Measurements from ENCODE around the gene UPK2.
A peak's percentile ranks its signal among the peaks of the same experiment; 100 is the strongest.

UPK2 gene

DNA sequence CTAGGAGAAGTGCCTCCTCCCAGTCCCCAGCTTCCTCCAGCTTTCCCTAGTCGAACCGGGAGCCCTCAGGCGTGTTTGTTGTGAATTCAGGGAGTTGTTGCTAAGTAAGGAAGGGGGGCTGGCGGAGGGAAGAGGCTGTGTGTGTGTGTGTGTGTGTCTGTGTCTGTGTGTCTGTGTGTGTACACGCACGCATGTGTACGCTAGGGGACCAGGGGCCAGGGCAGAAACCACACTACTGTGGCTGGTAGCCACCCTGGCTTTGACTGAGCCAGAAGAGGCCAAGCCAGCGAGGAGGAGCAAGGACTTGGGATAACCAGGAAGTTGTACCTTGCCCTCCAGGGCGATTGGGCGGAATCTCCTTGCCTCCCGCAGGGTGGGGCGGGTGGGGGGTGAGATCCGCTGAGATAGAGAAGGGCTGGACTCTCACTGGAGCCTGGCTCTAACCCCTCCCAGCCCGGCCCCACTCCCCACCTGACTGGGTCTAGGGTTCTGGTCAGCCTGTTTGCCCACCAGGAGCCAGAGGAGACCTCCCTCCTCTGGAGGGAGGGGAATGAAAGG is 37.9 kb upstream of the UPK2 start:
- DNase-seq: peak; percentile 75

DNA sequence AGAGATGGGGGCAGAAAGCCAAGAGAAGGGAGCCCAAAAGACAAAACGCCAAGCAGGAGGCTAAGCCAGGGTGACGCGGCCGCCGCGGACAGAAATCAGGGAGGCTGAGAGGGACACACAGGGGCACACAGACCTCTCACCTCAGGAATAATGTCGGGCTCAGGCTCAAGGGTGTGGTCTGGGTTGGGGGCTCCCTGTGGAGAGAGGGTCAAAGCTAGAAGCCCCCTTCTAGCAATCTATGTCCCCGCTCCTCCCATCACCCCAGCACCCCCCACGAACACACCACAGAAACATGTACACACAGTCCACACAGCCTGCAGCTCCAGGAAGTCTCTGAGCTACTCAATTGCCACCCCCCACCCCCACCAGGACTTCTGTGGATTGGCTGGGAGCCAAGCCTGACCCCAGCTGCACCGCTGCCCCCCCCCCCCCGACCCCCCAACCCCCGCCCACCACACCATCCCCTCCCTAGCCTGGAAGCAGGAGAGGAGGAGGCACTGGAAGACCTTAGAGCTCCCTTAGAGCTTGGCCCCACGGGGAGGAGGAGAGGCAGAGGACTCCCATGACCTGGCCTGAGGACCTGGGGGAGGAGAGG is 37.3 kb upstream of the UPK2 start:
- DNase-seq: peak; percentile 51

DNA sequence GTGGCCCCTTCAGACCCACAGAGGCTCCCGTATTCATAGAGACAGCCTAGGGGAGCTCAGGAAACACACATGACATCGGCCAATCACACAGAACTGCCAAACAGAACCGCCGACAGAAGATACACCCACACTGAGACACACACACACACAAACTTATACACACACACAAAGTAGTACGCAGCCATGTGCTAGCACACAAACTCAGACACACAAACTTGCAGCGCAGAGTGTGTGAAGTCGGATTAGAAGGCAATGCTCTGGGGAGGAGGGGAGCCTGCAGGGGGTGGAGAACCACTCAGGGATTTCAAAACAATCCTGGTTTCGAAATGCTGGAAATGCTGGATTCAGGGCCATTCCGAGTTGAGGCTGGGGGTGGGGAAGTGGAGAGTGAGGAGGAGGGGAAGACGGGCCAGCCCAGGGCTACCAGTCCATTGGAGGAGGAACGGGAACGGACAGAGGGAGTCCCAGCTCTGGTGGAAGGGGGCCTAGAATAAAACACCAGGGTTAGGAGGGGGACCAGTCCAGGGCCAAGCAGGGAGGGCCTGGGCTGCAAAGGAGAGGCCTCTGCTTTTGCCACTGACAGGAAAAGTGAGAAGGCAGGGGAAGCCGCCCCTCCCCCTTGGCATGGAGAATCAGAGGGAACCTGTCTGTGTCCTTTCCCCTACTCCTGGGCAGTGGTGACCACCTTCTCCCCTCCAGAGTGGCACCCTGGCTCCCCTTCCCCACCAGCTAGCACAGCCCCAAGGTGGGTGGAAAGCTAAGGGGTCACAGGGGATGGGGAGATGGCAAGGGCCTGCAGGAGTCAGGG is 34.8 kb upstream of the UPK2 start:
- DNase-seq: no peak

DNA sequence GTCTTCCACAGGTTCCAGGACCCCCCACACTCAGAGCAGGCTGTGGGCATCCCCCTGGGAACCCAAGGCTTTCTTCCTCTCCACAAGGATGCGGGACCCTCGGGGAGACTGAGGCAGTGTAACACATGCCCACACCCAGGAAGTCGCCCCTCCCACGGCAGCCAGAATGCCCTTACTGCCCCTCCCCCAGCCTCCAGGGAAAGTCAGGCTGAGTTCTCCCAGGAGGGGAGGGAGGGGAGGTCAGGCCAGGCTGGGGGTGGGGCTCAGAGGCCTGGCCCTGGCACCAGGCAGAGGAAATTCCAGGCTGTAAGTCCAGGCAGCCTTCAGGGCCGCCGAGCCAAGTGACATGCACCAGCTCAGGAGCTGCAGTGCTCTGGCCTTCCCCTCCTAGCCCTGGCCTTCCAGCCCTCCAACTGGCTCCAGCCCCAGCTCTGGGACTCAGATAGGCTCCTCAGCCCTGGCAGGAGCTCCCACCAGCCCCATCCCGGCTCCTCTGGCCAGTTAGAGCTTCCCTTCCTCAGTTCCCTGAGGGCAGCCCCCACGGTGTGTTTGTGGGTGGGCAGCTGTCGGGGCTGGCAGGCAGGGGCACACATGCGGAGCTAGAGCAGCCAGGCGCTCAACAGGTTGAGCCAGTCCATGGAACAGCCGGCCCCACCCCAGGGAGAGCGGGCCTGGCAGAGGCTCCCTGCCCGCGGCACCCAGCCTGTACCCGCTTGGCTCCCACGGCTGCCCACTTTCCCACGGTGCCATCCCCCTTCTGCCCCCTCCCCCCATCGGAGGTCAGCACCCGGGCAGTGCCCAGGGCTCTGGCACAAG is 34.0 kb upstream of the UPK2 start:
- DNase-seq: no peak

DNA sequence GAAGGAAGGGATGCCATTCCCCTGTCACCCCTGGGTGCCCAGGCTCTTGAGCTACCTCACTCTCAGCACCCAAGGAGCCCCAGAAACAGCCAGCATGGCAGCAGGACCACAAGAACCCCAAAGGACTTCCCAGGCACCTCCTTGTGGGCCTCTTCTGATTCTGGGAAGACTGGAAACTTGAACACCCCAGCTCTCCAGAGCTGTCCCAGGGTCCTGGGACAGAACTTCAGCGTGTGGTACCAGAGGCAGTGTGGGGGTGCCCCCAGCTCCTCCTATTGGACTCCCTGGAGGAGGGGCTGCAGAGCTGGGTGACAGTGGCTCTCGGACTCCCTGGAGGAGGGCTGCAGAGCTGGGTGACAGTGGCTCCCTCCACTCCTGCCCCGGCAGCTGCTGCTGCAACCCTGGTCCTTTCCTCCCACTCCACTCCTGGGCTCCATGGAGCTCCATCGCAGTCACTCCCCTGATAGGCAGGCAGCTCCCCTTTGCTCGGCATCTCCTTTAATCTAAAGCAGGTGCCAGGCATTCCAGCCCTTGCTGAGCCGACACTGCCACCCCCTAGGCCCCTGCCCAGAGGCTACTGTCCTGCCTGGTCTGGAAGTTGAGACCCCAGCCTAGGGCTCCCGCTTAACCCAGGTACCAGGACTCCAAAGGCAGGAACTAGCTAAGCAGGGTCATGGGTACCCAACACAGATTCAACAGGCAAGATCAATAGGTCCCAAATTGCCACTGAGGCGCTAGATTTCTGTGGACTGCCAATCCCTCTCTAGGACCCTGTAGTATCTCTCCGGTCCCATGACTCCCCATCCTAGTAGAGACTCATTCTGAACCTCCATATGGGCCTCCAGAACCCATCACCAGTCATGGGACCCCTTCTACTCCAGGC is 33.1 kb upstream of the UPK2 start:
- no peak for DNase-seq

DNA sequence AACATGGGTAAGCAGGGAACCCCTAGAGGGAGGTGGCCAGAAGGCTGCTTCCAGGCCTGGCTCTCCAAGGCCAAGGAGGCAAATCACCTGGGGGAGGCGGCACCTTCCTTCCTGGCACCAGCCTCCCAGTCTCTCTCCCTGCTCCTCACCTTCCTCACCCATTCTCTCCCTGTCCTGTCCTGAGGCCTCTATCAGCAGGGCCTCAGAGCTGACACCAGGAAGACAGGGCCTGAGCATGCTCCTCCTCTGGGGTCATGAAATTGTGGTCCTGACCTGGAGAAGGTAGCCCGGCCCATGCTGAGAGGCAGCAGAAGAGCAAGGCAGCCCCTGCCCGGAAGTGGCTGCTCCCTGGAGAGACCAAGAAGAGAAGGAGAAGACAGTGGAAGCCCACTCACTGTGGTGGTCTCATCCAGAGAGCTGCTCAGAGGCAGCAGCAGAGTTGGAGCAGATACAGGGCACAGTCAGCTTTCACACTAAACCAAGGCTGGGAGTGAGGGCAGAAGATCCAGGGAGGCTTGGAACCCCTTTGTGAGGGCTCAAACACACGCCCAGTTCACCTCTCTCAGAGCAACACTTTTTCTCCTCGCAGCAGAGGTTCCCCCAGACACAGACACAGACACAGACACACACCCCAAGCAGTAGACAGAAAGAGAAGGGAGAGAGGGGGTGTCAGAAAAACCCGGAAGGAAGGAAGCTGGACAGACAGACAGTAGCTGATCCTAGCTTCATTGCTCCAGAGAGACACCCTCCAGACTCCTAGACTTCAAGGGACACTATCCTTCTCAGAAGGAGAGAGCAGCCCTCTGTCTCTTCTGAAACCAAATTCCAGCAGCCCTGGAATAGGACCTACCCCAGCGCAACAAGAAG is 32.1 kb upstream of the UPK2 start:
- peak; percentile 66 for DNase-seq

DNA sequence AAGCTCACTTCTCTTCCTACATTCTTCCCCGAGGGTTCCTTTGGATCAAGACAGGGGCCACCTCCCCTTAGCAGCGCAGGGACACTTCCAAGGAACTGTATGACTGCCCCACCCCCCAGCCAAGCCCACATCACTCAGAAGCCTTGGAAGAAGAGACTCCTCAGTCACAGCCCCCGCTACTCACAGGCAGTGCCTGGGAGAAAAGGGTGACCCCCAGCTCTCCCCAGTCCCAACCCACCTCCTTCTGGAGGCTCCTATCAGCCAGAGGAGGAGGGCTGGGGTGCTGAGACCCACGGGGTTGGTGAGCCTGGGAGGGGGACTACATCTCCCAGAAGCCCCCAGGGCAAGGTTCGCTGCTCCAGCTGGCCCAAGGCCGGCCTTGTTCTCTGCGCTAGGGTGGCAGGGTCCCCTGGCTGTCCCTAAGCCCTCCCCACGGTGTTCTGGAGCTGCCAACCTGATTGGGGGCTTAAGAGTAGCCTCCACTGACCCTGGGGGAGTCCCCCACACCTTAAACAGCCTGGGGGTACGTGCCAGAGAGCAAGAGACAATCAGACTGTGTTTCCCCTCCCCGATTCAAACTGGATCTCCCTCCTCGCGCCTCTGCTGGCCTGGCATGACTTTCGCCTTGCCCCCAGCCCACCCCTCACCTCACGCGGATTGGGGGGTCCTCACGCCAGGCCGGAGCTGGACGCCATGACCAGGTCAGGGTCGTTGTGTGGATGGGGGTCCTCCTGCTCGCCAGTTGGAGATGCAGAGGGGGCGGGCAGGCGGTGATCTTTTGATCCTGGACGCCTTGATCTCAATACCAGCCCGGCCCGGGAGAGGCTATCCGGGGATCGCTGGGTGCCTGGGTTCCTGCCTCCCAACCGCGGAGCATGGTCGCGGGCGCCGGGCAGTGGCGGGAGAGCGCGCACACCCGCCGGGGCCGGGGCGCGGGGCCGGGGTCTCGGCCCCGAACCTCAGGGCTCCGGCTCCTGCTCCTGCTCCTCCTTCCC is 31.2 kb upstream of the UPK2 start:
- DNase-seq: peak; percentile 55

DNA sequence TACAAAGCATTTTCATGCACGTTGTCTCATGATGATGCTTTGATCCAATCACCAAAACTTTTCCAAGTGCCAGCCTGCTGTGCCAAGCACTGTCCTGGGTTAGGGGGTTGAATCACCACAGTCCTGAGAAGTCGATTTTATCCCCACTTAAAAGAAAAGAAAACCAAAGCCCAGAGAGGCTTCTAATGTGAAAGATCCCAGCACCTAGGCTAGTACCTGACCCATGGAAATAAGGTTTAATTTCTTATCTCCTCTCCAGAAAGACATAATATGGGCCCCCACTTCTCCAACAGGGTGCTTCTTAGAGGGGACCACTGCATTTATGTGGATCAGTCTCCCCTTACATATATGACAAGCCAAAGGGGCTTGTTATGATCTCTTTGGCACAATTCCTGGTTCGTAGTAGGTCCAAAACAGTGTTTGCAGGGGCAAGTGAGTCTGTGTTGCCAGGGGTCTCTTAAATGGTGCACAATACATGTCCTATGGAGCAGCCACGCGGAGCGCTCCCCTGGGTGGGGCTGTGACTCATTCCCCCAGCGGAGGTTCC is 28.5 kb upstream of the UPK2 start:
- DNase-seq: no peak

DNA sequence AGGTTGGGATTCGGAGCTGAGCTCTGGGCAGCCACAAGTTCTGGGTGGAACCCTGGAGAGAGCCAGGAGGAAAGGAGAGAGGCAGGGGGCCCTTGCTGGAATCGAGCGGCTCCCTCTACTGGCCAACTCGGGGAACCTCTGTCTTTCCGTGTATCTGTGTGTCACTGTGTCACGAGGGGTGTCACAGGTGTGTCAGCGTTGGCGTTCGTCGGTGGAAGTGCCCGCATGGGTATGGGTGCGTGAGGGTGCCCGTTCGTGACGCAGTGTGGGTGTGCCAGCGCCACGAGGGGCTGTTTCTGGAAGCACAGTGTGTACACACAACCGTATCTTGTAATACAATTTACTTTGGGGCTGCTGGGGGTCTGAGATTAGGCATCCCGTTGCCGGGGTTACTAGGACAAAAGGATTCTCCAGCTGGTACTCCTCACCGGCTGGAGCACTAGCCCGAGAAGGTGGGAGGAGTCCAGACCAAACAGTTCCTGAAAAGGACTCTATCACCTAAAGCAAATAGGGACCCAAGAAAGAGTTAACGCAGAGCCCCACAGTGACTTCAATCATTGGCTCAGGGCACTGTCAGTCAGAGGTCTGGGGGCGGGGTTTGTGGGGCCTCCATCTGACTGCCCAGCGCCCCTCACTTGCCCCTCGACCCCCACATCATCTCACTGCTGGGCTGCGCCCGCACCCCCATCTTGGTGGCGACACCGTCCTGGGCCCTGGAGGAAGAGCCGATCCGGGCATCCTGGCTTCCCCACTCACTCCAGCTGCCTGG is 27.8 kb upstream of the UPK2 start:
- DNase-seq: peak; percentile 96

DNA sequence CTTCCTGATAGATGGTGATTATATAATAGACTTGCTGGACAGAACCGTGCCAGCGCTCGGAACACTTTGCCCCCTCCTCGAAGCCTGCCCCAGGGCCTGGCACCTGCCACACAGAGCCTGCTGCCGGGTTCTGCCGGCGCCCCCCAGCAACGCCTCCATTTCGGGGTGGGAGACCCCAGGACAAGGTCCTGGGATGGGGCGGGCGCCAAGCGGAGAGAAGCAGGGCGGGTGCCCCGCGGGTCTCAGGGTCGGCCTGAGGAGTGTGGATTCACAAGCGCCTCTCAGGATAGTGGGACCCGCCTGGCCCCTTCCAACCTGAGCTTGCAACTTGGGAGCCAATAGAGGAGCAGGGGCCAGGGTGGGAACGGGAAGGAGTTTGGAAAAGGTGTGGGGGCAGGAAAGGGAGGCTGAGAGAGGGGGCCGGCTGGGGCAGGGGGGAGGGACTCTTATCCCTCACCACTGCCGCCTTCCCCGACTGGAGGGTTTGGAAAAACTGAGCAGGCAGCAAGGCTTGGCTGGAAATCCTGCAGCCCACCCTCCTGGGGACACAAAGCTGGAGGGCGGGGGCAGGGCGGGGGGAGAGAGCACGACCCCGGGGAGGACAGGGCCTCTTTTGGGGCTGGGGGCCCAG is 27.1 kb upstream of the UPK2 start:
- no peak for DNase-seq

DNA sequence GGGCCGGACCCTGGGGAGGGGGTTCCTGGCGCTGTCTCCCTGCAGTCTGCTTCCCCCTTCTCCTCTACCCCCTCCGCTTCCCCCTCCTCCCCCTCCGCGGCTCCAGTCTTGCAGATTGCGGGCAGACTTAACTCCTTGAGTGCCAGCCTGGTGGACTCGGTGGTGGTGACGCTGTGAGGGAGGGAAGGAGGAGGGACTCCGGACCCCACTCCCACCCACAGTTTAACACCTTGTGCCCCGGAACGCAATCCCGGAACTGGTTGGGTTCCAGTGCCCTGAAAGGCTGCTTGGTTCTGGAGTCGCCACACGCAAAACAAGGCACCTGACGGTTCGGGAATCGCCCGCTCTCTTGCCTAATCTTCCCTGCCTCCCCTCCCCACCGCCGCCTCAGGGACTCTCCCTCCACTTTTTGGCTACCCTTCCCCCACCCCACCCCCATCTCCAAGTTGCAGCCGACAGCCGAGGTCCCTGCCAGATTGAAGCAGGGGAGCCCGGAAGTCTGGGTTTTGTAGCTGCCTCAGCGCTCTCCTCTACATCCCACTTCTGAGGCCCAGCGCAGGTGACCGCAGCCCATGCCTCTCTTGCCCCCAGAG is 26.5 kb upstream of the UPK2 start:
- peak; percentile 87 for DNase-seq

DNA sequence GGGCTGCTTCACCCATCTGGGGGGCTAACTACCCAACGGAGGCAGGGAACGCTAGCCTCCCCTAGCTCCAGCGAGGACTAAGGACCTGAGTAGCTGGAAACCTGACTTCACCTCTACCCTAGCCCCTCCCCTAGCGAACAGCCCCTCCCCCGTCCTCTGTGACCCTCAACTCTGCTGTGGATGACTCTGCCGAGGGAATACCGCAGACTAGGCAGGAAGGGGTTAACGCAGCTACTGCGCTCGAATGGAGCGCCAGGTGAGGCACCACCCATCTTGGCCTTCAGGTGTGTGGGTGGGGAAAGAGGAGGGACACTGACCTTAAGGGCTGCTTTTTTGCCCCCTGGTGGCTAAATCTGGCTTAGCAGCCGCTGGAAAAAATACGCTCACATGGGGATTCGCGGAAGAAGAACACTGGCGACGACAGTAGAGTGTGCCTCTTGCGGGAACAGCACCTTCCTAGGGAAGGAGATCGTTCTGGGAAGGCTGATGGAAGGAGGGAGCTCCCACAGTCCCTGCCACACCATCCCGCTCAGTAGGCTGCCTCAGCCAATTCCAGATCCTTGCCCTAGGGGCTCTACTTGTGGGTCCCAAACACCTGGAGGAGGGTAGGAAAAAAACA is 25.9 kb upstream of the UPK2 start:
- peak; percentile 90 for DNase-seq

DNA sequence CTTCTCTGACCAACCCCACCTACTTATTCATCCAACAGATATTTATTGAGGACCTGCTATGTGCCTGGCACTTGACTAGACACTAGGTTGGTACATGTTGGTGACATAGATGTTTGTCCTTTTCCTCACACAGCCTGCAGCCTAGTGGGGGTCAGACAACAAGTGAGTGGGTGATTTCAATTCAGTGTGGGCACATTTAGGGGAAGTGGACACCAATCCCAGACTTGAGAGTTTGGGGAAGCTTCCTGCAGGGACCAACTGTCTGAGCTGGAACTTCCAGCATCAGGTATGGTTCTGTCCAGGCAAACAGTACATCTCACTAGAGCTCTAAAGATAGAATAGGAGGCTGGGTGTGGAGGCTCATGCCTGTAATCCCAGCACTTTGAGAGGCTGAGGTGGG is 24.5 kb upstream of the UPK2 start:
- DNase-seq: no peak

DNA sequence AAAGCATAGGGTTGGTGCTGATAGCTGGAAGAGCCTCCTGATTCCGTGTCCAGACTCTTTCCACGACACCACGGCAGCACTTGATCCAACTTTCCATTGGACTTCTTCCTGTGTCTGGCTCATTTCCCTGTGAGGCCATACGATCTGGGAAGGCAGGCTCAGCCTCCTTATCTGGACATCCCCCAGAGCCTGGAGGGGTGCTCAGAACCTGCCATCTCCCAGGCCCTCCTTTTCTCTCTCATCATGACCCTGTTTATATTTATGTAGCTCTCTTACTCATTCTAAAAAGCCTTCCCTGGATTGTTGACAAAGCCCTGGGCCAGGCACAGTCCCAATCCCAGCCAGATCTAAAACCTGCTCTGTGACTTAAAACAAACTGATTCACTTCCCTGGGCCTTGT is 22.6 kb upstream of the UPK2 start:
- DNase-seq: no peak

DNA sequence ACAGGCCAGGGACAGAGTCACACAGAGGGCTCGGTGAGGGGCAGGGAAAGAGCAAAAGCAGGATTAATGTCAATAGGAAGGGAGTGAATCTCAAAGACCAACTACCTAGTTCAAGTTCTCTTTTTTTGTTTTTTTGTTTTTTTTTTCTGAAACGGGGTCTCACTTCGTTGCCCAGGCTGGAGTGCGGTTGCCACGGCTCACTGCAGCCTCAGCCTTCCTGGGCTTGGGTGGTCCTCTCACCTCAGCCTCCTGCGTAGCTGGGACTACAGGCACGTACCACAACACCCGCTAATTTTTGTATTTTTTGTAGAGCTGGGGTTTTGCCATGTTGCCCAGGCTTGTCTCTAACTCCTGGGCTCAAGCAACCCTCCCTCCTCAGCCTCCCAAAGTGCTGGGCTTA is 20.7 kb upstream of the UPK2 start:
- no peak for DNase-seq

DNA sequence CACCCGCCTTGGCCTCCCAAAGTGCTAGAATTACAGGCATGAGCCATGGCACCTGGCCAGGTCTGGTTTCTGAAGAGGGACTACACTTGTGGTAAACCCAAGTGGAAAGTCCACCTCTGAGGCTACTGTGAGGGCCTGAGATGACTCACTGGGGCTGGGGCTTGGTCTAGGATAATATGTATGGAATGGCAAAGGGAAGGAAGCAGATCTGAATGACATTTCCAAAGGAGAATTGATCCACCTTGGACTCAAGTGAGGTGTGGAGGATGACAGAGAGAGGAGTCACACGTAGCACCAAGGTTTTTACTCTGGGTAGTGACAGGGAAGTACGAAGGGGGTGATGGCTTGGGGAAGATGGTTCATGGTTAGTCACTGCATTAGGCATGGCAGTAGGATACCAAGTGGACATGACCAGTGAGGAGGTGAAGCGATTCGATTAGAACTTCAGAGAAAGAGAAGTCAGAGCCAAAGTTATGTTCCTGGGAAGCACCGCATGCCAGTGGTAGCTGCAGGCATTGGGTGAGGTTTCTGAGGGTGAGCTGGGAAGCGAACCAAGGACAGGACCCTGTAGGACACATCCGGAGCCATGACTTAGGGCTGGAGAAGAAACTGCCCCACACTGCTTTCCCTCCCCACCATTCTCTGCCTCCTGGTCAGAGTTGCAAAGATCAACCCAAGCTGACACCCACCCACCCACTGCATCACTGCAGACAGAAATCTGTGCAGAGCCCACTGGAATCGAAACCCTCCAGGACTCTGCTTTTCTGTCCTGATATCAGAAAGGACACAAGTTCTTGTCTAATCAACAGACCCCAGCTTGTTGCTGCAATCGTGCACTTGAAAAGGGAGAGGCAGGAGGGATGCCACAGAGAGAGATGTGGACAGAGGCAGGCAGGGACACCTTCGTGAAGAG is 17.4 kb upstream of the UPK2 start:
- DNase-seq: no peak
